ENCODE results near the gene PHKB. TPM values are rescaled to one million over a fixed set of nuclear protein-coding genes. Genes with fewer than 3 reads are reported as not detected.
A peak's percentile ranks its signal among the peaks of the same experiment; 100 is the strongest.
"Not testable (repeated sequence)": the region's sequence is repeated elsewhere in the genome, so short reads cannot be mapped to it uniquely, and the experiment has no call there.

The PHKB gene
- total RNA-seq (10 to 100 TPM; 58.6 to 86.5 TPM), polyA plus RNA-seq (10 to 100 TPM; 24.4 to 26.8 TPM)
- long read RNA-seq, donor 1, partial matches to known transcripts = 15 of 25 reads
- long read RNA-seq, donor 1, other reads (novel, unspliced or antisense) = 10 of 25 reads
- long read RNA-seq, donor 2, full-length matches to known transcripts = 5 of 34 reads
- long read RNA-seq, donor 2, partial matches to known transcripts = 7 of 34 reads
- long read RNA-seq, donor 2, other reads (novel, unspliced or antisense) = 22 of 34 reads

DNA sequence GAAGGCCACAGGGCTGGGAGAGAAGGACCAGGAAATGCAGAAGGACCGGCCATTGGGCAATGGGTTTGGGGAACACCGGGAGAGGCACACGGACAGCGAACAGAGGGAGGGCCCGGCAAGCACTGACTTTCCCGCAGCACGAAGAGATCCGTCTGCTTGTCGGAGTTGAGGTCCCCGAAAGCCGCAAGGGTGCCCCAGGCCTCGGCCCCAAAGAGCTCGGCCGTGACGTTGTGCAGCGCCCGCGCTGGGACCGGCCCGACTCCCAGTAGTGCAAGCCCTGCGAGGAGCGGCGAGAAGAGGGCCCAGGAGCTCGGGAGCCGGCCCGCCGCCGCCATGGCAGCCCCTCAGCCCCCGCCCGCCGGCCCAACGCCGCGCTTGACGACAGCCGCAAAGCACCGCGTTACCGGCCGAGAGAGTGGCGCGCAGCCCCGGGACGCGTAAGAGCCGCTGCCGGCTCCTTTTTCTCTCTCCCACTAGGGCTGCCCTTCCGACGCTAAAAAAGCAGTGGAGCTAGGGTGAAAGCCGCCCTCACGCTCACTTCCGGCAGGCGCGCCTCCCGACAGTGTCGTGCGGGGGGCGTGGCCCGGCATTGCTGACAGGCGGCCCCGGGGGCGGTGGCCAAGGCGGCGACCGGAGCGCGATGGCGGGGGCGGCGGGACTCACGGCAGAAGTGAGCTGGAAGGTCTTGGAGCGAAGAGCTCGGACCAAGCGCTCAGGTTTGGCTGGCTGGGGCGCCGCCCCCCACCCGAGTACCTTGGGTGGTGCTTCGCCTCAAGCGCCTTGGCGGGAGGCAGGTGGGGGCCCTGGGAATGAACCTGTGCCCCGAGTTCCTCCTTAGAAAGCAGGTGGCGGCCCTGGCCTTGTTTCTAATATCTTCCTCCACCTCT lies at the start of gene PHKB, which contains the start of gene ITFG1:
PHKB (plus strand) TSS at position 621 of the 887 bp plus-strand sequence; CDS start at position 641, 20 bp downstream.
ITFG1 (minus strand) TSS at position 353 of the 887 bp plus-strand sequence; CDS start at position 335, 18 bp downstream.
- intact Hi-C loops (cut with DNase I) = loop anchor here in 1 of 2 donors (10.0 kb wide), 1 partner anchor 174 kb away; no protein-coding TSS in a partner anchor
- Histone ChIP-seq H3K27me3 (ENCODE audit: control insufficient read depth in 1 of 2, insufficient read depth in 2 of 2, low read length in 1 of 2) (no peaks in the 10 kb centered on the region), H3K36me3 (ENCODE audit: control insufficient read depth in 1 of 2, insufficient read depth in 2 of 2, low read length in 1 of 2) (peaks cover 0 to under 1% of the 10 kb centered on the region in 2 donors), H3K4me3 (ENCODE audit: low read length in 2 of 2) (peak within 1 kb of the TSS; percentile 54 to 94), H3K4me1 (ENCODE audit: control insufficient read depth in 1 of 2, insufficient read depth in 2 of 2, low read length in 2 of 2) (peaks cover 0 to 4% of the 10 kb centered on the region in 2 donors), H3K27ac (ENCODE audit: low read depth in 1 of 2, low read length in 2 of 2) (peak within 1 kb of the TSS; percentile 81 to 85), H3K9me3 (ENCODE audit: control insufficient read depth, low read length) (no peaks in the 10 kb centered on the region)
- 0% methylated on average over 74 to 82 of the region's 82 CpGs for WGBS, 2 donors
- peak; percentile 98 for ATAC-seq (ENCODE audit: low FRiP score)
- peak; percentile 94 to 98 for DNase-seq

DNA sequence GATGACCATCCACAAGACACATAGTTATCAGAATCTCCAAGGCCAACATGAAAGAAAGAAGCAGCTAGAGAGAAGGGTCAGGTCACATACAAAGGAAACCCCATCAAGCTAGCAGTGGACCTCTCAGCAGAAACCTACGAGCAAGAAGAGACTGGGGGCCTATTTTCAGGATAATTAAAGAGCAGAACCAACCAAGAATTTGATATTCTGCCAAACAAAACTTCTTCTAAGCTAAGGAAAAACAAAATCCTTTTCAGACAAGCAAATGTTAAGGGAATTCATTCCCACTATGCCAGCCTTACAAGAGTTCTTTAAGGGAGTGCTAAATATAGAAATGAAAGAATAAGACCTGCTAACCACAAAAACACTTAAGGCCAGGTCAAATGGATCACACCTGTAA lies 48.1 kb upstream of the PHKB start:
- H3K9me3 ChIP-seq (ENCODE audit: control insufficient read depth, low read length) = no peaks in the 10 kb centered on the region
- no peak for ATAC-seq (ENCODE audit: low FRiP score)
- H3K4me1 ChIP-seq (ENCODE audit: control insufficient read depth in 1 of 2, insufficient read depth in 2 of 2, low read length in 2 of 2) = no peaks in the 10 kb centered on the region
- intact Hi-C loops (cut with DNase I) = no loop called here
- H3K27me3 ChIP-seq (ENCODE audit: control insufficient read depth in 1 of 2, insufficient read depth in 2 of 2, low read length in 1 of 2) = no peaks in the 10 kb centered on the region
- no peak overlapping the region for H3K27ac ChIP-seq (ENCODE audit: low read depth in 1 of 2, low read length in 2 of 2)
- no peaks in the 10 kb centered on the region for H3K36me3 ChIP-seq (ENCODE audit: control insufficient read depth in 1 of 2, insufficient read depth in 2 of 2, low read length in 1 of 2)
- no peak for DNase-seq
- no peak overlapping the region for H3K4me3 ChIP-seq (ENCODE audit: low read length in 2 of 2)
- WGBS, 2 donors = 3 to 6% methylated on average over 1 of the region's 1 CpG

- Histone ChIP-seq H3K4me1 (ENCODE audit: control insufficient read depth in 1 of 2, insufficient read depth in 2 of 2, low read length in 2 of 2) (no peaks in the 10 kb centered on the region), H3K9me3 (ENCODE audit: control insufficient read depth, low read length) (no peaks in the 10 kb centered on the region), H3K4me3 (ENCODE audit: low read length in 2 of 2) (no peak overlapping the region), H3K27ac (ENCODE audit: low read depth in 1 of 2, low read length in 2 of 2) (no peak overlapping the region), H3K27me3 (ENCODE audit: control insufficient read depth in 1 of 2, insufficient read depth in 2 of 2, low read length in 1 of 2) (no peaks in the 10 kb centered on the region), H3K36me3 (ENCODE audit: control insufficient read depth in 1 of 2, insufficient read depth in 2 of 2, low read length in 1 of 2) (no peaks in the 10 kb centered on the region)
- WGBS, 2 donors = 97% methylated on average over 1 of the region's 1 CpG
- DNase-seq = no peak
- intact Hi-C loops (cut with DNase I) = no loop called here
- ATAC-seq (ENCODE audit: low FRiP score) = no peak
Observed at GRCh38 chr16:47416869-47417268, 44.3 kb upstream of the PHKB start.

DNA sequence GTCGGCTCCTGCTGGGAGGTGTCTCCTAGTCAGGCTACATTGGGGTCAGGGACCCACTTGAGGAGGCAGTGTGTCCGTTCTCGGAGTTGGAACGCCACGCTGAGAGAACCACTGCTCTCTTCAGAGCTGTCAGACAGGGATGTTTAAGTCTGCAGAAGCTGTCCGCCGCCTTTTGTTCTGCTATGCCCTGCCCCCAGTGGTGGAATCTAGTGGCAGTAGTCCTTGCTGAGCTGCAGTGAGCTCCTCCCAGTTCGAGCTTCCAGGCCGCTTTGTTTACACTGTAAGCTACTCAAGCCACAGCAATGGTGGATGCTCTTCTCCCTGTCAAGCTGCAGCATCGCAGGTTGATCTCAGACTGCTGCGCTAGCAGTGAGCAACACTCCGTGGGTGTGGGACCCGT lies 36.3 kb upstream of the PHKB start:
- peaks cover 3 to 5% of the 10 kb centered on the region in 2 donors for H3K36me3 ChIP-seq (ENCODE audit: control insufficient read depth in 1 of 2, insufficient read depth in 2 of 2, low read length in 1 of 2)
- ATAC-seq (ENCODE audit: low FRiP score) = no peak
- no peaks in the 10 kb centered on the region for H3K9me3 ChIP-seq (ENCODE audit: control insufficient read depth, low read length)
- 92 to 95% methylated on average over 13 of the region's 13 CpGs for WGBS, 2 donors
- no peak for DNase-seq
- intact Hi-C loops (cut with DNase I) = no loop called here
- H3K27ac ChIP-seq (ENCODE audit: low read depth in 1 of 2, low read length in 2 of 2) = no peak overlapping the region
- no peaks in the 10 kb centered on the region for H3K27me3 ChIP-seq (ENCODE audit: control insufficient read depth in 1 of 2, insufficient read depth in 2 of 2, low read length in 1 of 2)
- H3K4me3 ChIP-seq (ENCODE audit: low read length in 2 of 2) = no peak overlapping the region
- no peaks in the 10 kb centered on the region for H3K4me1 ChIP-seq (ENCODE audit: control insufficient read depth in 1 of 2, insufficient read depth in 2 of 2, low read length in 2 of 2)

DNA sequence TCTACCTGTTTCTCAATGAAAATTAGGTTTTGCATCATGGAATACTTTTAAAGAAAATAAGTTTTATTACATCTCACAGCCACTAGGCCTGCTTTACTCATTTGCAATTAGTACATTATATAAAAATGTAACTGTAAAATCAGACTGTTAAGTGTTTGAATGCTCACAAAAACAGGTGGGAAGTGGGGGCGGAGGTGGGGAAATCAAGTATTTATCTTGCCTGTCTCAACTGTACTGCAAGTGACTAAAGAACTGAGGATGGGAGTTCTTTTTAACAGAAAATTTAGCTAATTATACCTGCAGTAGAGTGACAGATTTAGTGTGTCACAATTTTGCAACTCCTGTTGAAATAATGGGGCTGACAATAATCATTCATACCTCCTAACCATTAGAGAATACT lies 34.3 kb upstream of the PHKB start:
- no peak overlapping the region for H3K4me3 ChIP-seq (ENCODE audit: low read length in 2 of 2)
- ATAC-seq (ENCODE audit: low FRiP score) (no peak), DNase-seq (no peak)
- H3K9me3 ChIP-seq (ENCODE audit: control insufficient read depth, low read length) = no peaks in the 10 kb centered on the region
- H3K27me3 ChIP-seq (ENCODE audit: control insufficient read depth in 1 of 2, insufficient read depth in 2 of 2, low read length in 1 of 2) = no peaks in the 10 kb centered on the region
- H3K36me3 ChIP-seq (ENCODE audit: control insufficient read depth in 1 of 2, insufficient read depth in 2 of 2, low read length in 1 of 2) = peaks cover 3 to 5% of the 10 kb centered on the region in 2 donors
- 98 to 100% methylated on average over 1 of the region's 1 CpG for WGBS, 2 donors
- intact Hi-C loops (cut with DNase I) = no loop called here
- no peak overlapping the region for H3K27ac ChIP-seq (ENCODE audit: low read depth in 1 of 2, low read length in 2 of 2)
- H3K4me1 ChIP-seq (ENCODE audit: control insufficient read depth in 1 of 2, insufficient read depth in 2 of 2, low read length in 2 of 2) = no peaks in the 10 kb centered on the region

DNA sequence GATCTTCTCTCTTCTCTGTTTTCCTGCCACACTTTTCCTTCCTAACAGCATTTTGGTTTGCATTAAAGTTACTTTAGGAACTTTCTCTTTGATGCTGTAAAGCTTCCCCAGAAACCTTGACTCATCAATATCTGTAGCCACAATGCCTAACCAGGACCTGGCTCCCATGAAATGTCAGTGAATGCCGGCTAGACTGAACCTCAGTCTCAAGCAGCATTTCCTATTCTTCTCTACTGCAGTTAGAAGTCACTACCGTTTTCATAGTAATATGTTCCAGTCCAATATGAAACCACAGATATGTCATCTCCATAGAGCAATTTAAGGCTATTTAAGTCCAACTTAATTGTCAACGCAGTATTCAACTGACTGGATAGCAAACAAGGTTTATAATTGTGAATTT lies 29.2 kb upstream of the PHKB start:
- Histone ChIP-seq H3K36me3 (ENCODE audit: control insufficient read depth in 1 of 2, insufficient read depth in 2 of 2, low read length in 1 of 2) (peaks cover 0 to 2% of the 10 kb centered on the region in 2 donors), H3K9me3 (ENCODE audit: control insufficient read depth, low read length) (no peaks in the 10 kb centered on the region), H3K4me3 (ENCODE audit: low read length in 2 of 2) (no peak overlapping the region), H3K27ac (ENCODE audit: low read depth in 1 of 2, low read length in 2 of 2) (no peak overlapping the region), H3K4me1 (ENCODE audit: control insufficient read depth in 1 of 2, insufficient read depth in 2 of 2, low read length in 2 of 2) (no peaks in the 10 kb centered on the region), H3K27me3 (ENCODE audit: control insufficient read depth in 1 of 2, insufficient read depth in 2 of 2, low read length in 1 of 2) (no peaks in the 10 kb centered on the region)
- ATAC-seq (ENCODE audit: low FRiP score) = no peak
- intact Hi-C loops (cut with DNase I) = no loop called here
- DNase-seq = no peak
- 90 to 92% methylated on average over 3 of the region's 3 CpGs for WGBS, 2 donors

DNA sequence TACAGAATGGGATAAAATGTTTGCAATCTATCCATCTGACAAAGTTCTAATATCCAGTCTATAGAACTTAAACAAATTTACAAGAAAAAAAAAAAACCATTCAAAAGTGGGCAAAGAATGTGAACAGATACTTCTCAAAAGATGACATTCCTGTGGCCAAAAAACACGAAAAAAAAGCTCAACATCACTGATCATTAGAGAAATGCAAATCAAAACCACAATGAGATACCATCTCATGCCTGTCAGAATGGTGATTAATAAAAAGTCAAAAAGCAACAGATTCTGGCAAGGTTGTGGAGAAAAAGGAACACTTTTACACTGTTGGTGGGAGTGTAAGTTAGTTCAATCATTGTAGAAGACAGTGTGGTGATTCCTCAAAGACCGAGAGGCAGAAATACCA lies 26.9 kb upstream of the PHKB start:
- 92 to 93% methylated on average over 2 of the region's 2 CpGs for WGBS, 2 donors
- not testable (repeated sequence) for H3K4me3 ChIP-seq (ENCODE audit: low read length in 2 of 2); H3K4me1 ChIP-seq (ENCODE audit: control insufficient read depth in 1 of 2, insufficient read depth in 2 of 2, low read length in 2 of 2)

GRCh38 chr16:47440066-47440465 lies 21.1 kb upstream of the PHKB start:
- H3K4me3 ChIP-seq (ENCODE audit: low read length in 2 of 2); DNase-seq; H3K27ac ChIP-seq (ENCODE audit: low read depth in 1 of 2, low read length in 2 of 2); ATAC-seq (ENCODE audit: low FRiP score); H3K27me3 ChIP-seq (ENCODE audit: control insufficient read depth in 1 of 2, insufficient read depth in 2 of 2, low read length in 1 of 2); H3K9me3 ChIP-seq (ENCODE audit: control insufficient read depth, low read length); H3K4me1 ChIP-seq (ENCODE audit: control insufficient read depth in 1 of 2, insufficient read depth in 2 of 2, low read length in 2 of 2); intact Hi-C loops (cut with DNase I); H3K36me3 ChIP-seq (ENCODE audit: control insufficient read depth in 1 of 2, insufficient read depth in 2 of 2, low read length in 1 of 2): not testable (repeated sequence)
- 96 to 97% methylated on average over 3 of the region's 3 CpGs for WGBS, 2 donors

More for the DNA sequence above, 26.9 kb upstream of the PHKB start:
- H3K9me3 ChIP-seq (ENCODE audit: control insufficient read depth, low read length); ATAC-seq (ENCODE audit: low FRiP score); H3K36me3 ChIP-seq (ENCODE audit: control insufficient read depth in 1 of 2, insufficient read depth in 2 of 2, low read length in 1 of 2); H3K27ac ChIP-seq (ENCODE audit: low read depth in 1 of 2, low read length in 2 of 2); H3K27me3 ChIP-seq (ENCODE audit: control insufficient read depth in 1 of 2, insufficient read depth in 2 of 2, low read length in 1 of 2); intact Hi-C loops (cut with DNase I); DNase-seq: not testable (repeated sequence)

All from aorta (tissue), 5 donors.